C1 segment of cervical spinal cord (tissue), 14 donors: Measurements from ENCODE around the gene ABLIM2.
"Not testable (repeated sequence)": the region's sequence is repeated elsewhere in the genome, so short reads cannot be mapped to it uniquely, and the experiment has no call there.

Experiments used
- DNase-seq, 14 donors: peaks; one replicate each; lab custom pipeline; 2025; lab: John Stamatoyannopoulos, UW

Gene ABLIM2

GRCh38 chr4:7964459-7964858 lies 194.2 kb downstream of the ABLIM2 start:
- DNase-seq = no peak

GRCh38 chr4:7963691-7964090 lies 194.9 kb downstream of the ABLIM2 start:
- no peak for DNase-seq

- DNase-seq = no peak
These were observed 195.8 kb downstream of the ABLIM2 start for GRCh38 chr4:7962609-7963508.

GRCh38 chr4:7960790-7961655 lies 197.6 kb downstream of the ABLIM2 start:
- peak in 6 of 14 donors; percentile 36 to 76 (median 64) for DNase-seq

GRCh38 chr4:7960017-7960789 lies 198.4 kb downstream of the ABLIM2 start:
- no peak for DNase-seq

GRCh38 chr4:7959078-7959477 lies 199.5 kb downstream of the ABLIM2 start:
- DNase-seq = no peak

GRCh38 chr4:7956934-7957656 lies 201.5 kb downstream of the ABLIM2 start:
- no peak for DNase-seq

GRCh38 chr4:7956270-7956808 lies 202.3 kb downstream of the ABLIM2 start:
- peak in 7 of 14 donors; percentile 9 to 93 (median 40) for DNase-seq

GRCh38 chr4:7955393-7955792 lies 203.2 kb downstream of the ABLIM2 start:
- no peak for DNase-seq

- DNase-seq = no peak
These were observed 206.0 kb downstream of the ABLIM2 start for GRCh38 chr4:7952615-7953014.

GRCh38 chr4:7950301-7951092 lies 208.1 kb downstream of the ABLIM2 start:
- no peak for DNase-seq

GRCh38 chr4:7949759-7950158 lies 208.9 kb downstream of the ABLIM2 start:
- no peak for DNase-seq

GRCh38 chr4:7947927-7948326 lies 210.7 kb downstream of the ABLIM2 start:
- no peak for DNase-seq

- DNase-seq = no peak
These were observed 212.8 kb downstream of the ABLIM2 start for GRCh38 chr4:7945709-7946380.

- no peak for DNase-seq
These were observed 213.9 kb downstream of the ABLIM2 start for GRCh38 chr4:7944599-7945220.

GRCh38 chr4:7943688-7944087 lies 214.9 kb downstream of the ABLIM2 start:
- not testable (repeated sequence) for DNase-seq

GRCh38 chr4:7943211-7943610 lies 215.4 kb downstream of the ABLIM2 start:
- DNase-seq = no peak

- DNase-seq = no peak
These were observed 216.6 kb downstream of the ABLIM2 start for GRCh38 chr4:7941965-7942496.
